Erythroblast (primary cell): Measurements from ENCODE around the gene ELAVL1.

ENCODE experiments used
- GATA1 ChIP-seq: IDR thresholded peaks from 2 replicates; pipeline ENCODE4 v1.6.1; 2011; ENCODE audit warnings: low read depth, mild to moderate bottlenecking, control low read depth, low read length, moderate library complexity
- POLR2A ChIP-seq: IDR thresholded peaks from 2 replicates; pipeline ENCODE4 v1.6.1; 2011; ENCODE audit warnings: mild to moderate bottlenecking, low read length

GRCh38 chr19:7981661-7982060 lies 23.8 kb downstream of the ELAVL1 start:
- TF ChIP-seq POLR2A (no peak), GATA1 (no peak)
